Trophoblast cell (in vitro differentiated cells and primary cell): ENCODE results near the gene ZBTB40.
A peak's percentile ranks its signal among the peaks of the same experiment; 100 is the strongest.

ENCODE experiments used
- DNase-seq, 2 donors: peaks; one replicate each; pipeline ENCODE4 v3.0.0-alpha.2; 2016
- H2AFZ ChIP-seq: 2 replicates; pipeline ENCODE4 v1.6.1; 2013; ENCODE audit warnings: low read length, moderate library complexity, mild to moderate bottlenecking; ENCODE audit not compliant: insufficient read depth, poor library complexity
- H2AK5ac ChIP-seq: 2 replicates; pipeline ENCODE4 v1.6.1; 2013; ENCODE audit warnings: mild to moderate bottlenecking, low read length
- H2BK120ac ChIP-seq: 2 replicates; pipeline ENCODE4 v1.6.1; 2013; ENCODE audit warnings: low read length, mild to moderate bottlenecking, moderate library complexity; ENCODE audit not compliant: insufficient read depth, poor library complexity
- H2BK12ac ChIP-seq: 2 replicates; pipeline ENCODE4 v1.6.1; 2013; ENCODE audit warnings: mild to moderate bottlenecking, low read length, moderate library complexity
- H2BK5ac ChIP-seq: 2 replicates; pipeline ENCODE4 v1.6.1; 2013; ENCODE audit warnings: low read length, low read depth, moderate library complexity, mild to moderate bottlenecking; ENCODE audit not compliant: poor library complexity
- H3K14ac ChIP-seq: 2 replicates; pipeline ENCODE4 v1.6.1; 2013; ENCODE audit warnings: mild to moderate bottlenecking, low read length
- H3K18ac ChIP-seq: 2 replicates; pipeline ENCODE4 v1.6.1; 2013; ENCODE audit warnings: mild to moderate bottlenecking, low read length
- H3K23ac ChIP-seq: 2 replicates; pipeline ENCODE4 v1.6.1; 2013; ENCODE audit warnings: low read length
- H3K27ac ChIP-seq: 2 replicates; pipeline ENCODE4 v1.5.1; 2013; ENCODE audit warnings: low read depth, mild to moderate bottlenecking, inconsistent platforms, low read length, moderate library complexity
- H3K27me3 ChIP-seq: 2 replicates; pipeline ENCODE4 v1.6.1; 2013; ENCODE audit warnings: inconsistent platforms, mild to moderate bottlenecking, low read length, moderate library complexity; ENCODE audit not compliant: insufficient read depth
- H3K36me3 ChIP-seq, 2 experiments: 1 replicate in 1 of 2; 2 replicates in 1 of 2; pipeline ENCODE4 v1.6.1; 2013; ENCODE audit warnings: low read length in 2 of 2, mild to moderate bottlenecking in 2 of 2, moderate library complexity in 1 of 2; ENCODE audit not compliant: insufficient read depth in 2 of 2, control insufficient read depth in 1 of 2
- H3K4ac ChIP-seq: 2 replicates; pipeline ENCODE4 v1.6.1; 2013; ENCODE audit warnings: low read depth, mild to moderate bottlenecking, low read length, moderate library complexity
- H3K4me1 ChIP-seq, 2 experiments: 1 replicate in 1 of 2; 2 replicates in 1 of 2; pipeline ENCODE4 v1.6.1; 2013; ENCODE audit warnings: low read length in 2 of 2, mild to moderate bottlenecking in 2 of 2, moderate library complexity in 1 of 2; ENCODE audit not compliant: insufficient read depth in 2 of 2, control insufficient read depth in 1 of 2
- H3K4me2 ChIP-seq: 2 replicates; pipeline ENCODE4 v1.6.1; 2013; ENCODE audit warnings: inconsistent platforms, mild to moderate bottlenecking, low read length, moderate library complexity
- H3K4me3 ChIP-seq: 2 replicates; pipeline ENCODE4 v1.5.1; 2013; ENCODE audit warnings: mild to moderate bottlenecking, low read depth, low read length, inconsistent platforms
- H3K79me1 ChIP-seq: one replicate; pipeline ENCODE4 v1.6.1; 2013; ENCODE audit warnings: low read length
- H3K79me2 ChIP-seq: 2 replicates; pipeline ENCODE4 v1.6.1; 2013; ENCODE audit warnings: low read length, mild to moderate bottlenecking; ENCODE audit not compliant: control insufficient read depth, insufficient read depth, poor library complexity
- H3K9ac ChIP-seq: 2 replicates; pipeline ENCODE4 v1.6.1; 2013; ENCODE audit warnings: mild to moderate bottlenecking, low read length
- H3K9me3 ChIP-seq: 2 replicates; pipeline ENCODE4 v1.6.1; 2013; ENCODE audit warnings: low read depth, mild to moderate bottlenecking, control low read depth, inconsistent platforms, low read length; ENCODE audit not compliant: insufficient read depth
- H4K12ac ChIP-seq: 2 replicates; pipeline ENCODE4 v1.6.1; 2013; ENCODE audit warnings: low read depth, mild to moderate bottlenecking, low read length, moderate library complexity
- H4K8ac ChIP-seq: 2 replicates; pipeline ENCODE4 v1.6.1; 2013; ENCODE audit warnings: low read depth, mild to moderate bottlenecking, low read length, moderate library complexity
- H4K91ac ChIP-seq: one replicate; pipeline ENCODE4 v1.6.1; 2013; ENCODE audit warnings: low read depth, mild to moderate bottlenecking, low read length, moderate library complexity
- WGBS: extraction: QIAGEN DNeasy Blood & Tissue Kit; methylation state at CpG from one replicate; pipeline ENCODE4 v1.1.7; 2013; ENCODE audit warnings: missing lambda C conversion rate; ENCODE audit not compliant: insufficient read length, insufficient coverage; ENCODE audit errors: extremely low coverage; 5-methylcytosine and 5-hydroxymethylcytosine counted together

The ZBTB40 gene

DNA sequence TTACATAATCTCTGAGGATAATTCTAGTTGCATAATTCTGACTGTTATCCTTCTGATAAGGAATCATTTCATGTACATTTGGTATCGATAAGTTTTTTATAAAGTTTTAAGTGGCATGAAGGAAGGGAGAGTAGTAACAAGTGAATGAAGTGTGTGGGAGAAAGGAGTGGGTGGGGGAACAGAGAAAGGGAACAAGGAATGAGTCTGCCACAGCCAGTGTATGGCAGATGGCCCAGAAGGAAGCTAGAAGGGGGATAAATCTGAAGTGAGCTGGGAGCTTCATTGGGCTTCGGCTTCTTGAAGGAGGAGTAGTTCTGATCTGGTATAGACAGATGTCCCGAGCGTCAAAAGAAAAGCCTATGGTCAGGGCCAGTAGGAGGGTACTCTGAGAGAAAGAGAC is 18.6 kb downstream of the ZBTB40 start:
- Histone ChIP-seq H3K4me2 (no peak overlapping the region), H2AFZ (no peak overlapping the region), H3K4me1 (peaks cover 3 to 5% of the 10 kb centered on the region in 2 experiments), H4K12ac (no peak overlapping the region), H3K79me1 (no peaks in the 10 kb centered on the region), H3K14ac (no peak overlapping the region), H3K27ac (no peak overlapping the region), H3K4me3 (no peak overlapping the region), H3K23ac (no peak overlapping the region), H4K91ac (no peak overlapping the region), H3K27me3 (no peaks in the 10 kb centered on the region), H2BK120ac (no peak overlapping the region), H3K9me3 (no peaks in the 10 kb centered on the region), H3K36me3 (no peaks in the 10 kb centered on the region), H3K4ac (no peak overlapping the region), H3K18ac (no peak overlapping the region), H2BK12ac (no peak overlapping the region), H4K8ac (no peak overlapping the region), H2AK5ac (no peak overlapping the region), H3K79me2 (no peaks in the 10 kb centered on the region), H3K9ac (no peak overlapping the region), H2BK5ac (no peak overlapping the region)
- 100% methylated on average over 1 of the region's 4 CpGs for WGBS
- no peak for DNase-seq

DNA sequence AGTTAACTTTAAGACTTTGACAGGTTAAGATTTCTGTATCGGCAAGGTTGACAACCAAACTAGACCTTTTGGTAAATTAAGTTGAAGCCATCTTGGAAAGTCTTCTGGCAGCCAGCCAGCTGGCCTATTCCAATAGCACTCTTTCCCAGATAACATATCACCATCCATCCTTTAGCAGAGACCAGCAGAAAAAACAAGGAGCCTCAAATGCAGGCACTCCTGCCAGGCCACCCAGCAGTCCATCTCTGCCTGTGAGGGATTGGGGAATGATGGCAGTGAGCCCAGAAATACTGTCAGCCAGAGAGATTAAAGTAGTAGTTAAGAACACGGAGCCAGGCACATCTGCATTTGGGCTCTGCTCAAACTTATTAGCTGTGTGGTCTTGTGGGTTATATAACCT is 19.4 kb downstream of the ZBTB40 start:
- Histone ChIP-seq H3K14ac (no peak overlapping the region), H2BK120ac (no peak overlapping the region), H3K18ac (no peak overlapping the region), H3K4me2 (no peak overlapping the region), H2BK12ac (no peak overlapping the region), H4K12ac (no peak overlapping the region), H2BK5ac (no peak overlapping the region), H2AK5ac (no peak overlapping the region), H3K79me1 (peaks cover 1% of the 10 kb centered on the region), H3K23ac (no peak overlapping the region), H3K4ac (no peak overlapping the region), H3K9me3 (no peaks in the 10 kb centered on the region), H3K27ac (no peak overlapping the region), H3K79me2 (no peaks in the 10 kb centered on the region), H3K4me1 (peaks cover 3 to 5% of the 10 kb centered on the region in 2 experiments), H2AFZ (no peak overlapping the region), H3K27me3 (no peaks in the 10 kb centered on the region), H3K4me3 (no peak overlapping the region), H3K9ac (no peak overlapping the region), H4K91ac (no peak overlapping the region), H4K8ac (no peak overlapping the region), H3K36me3 (no peaks in the 10 kb centered on the region)
- no peak for DNase-seq
- no CpG with 5 or more reads among the region's 2 CpGs for WGBS

DNA sequence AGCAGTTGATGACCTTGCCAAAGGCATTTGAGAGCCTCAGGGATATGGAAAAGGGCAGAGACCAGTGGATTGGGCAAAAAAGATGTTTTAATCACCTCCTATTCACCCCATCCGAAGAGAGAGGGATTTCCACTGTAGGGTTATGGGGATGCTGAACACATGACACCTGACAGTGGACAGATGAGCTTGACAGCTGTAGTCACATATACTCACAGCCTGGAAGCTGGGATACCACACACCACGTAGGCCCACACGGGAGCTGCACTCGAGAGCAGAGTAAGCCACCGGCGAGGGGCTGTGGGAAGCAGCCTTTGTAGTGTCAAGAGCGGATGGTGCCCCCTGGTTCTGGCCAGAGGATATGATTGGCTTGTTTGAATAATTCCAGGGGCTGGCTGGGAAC is 20.0 kb downstream of the ZBTB40 start:
- H2BK5ac ChIP-seq = no peak overlapping the region
- no peak overlapping the region for H3K9ac ChIP-seq
- WGBS = no CpG with 5 or more reads among the region's 7 CpGs
- H4K12ac ChIP-seq = no peak overlapping the region
- H2AFZ ChIP-seq = no peak overlapping the region
- no peak overlapping the region for H3K14ac ChIP-seq
- H3K79me1 ChIP-seq = peaks cover 1% of the 10 kb centered on the region
- H3K27ac ChIP-seq = no peak overlapping the region
- no peaks in the 10 kb centered on the region for H3K27me3 ChIP-seq
- H3K23ac ChIP-seq = no peak overlapping the region
- H4K8ac ChIP-seq = no peak overlapping the region
- no peaks in the 10 kb centered on the region for H3K36me3 ChIP-seq
- no peaks in the 10 kb centered on the region for H3K9me3 ChIP-seq
- H3K4ac ChIP-seq = no peak overlapping the region
- H3K4me3 ChIP-seq = no peak overlapping the region
- H3K79me2 ChIP-seq = no peaks in the 10 kb centered on the region
- no peak overlapping the region for H2AK5ac ChIP-seq
- H2BK120ac ChIP-seq = no peak overlapping the region
- DNase-seq = no peak
- H4K91ac ChIP-seq = no peak overlapping the region
- no peak overlapping the region for H3K4me2 ChIP-seq
- H3K18ac ChIP-seq = peak overlapping the region; percentile 47
- peaks cover 3 to 5% of the 10 kb centered on the region in 2 experiments for H3K4me1 ChIP-seq
- H2BK12ac ChIP-seq = no peak overlapping the region

DNA sequence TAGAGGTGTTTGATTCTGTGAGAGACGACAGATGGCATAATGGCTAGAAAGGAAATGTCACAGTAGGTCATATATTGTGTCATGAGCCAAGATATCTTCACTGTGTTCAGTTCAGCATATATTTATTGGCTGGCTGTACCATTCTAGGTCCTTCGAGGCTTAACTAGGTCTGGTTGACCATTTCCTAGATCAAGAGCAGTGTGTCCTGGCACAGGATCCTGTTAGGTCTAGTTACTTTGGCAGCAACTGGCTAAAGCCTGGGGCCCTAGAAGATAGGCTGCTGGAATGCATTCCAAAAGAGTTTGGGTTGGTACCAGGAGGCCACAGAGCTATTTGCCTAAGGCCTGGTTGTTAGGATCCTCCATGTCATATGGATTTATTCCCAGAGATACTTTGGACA is 20.9 kb downstream of the ZBTB40 start:
- Histone ChIP-seq H3K36me3 (no peaks in the 10 kb centered on the region), H3K4me1 (peaks cover 3 to 5% of the 10 kb centered on the region in 2 experiments), H3K79me1 (peaks cover 1% of the 10 kb centered on the region), H3K18ac (no peak overlapping the region), H2BK120ac (no peak overlapping the region), H3K9me3 (no peaks in the 10 kb centered on the region), H3K27me3 (no peaks in the 10 kb centered on the region), H4K91ac (no peak overlapping the region), H3K9ac (no peak overlapping the region), H2BK5ac (no peak overlapping the region), H4K8ac (no peak overlapping the region), H3K4me3 (no peak overlapping the region), H2BK12ac (no peak overlapping the region), H4K12ac (no peak overlapping the region), H3K4me2 (no peak overlapping the region), H3K23ac (no peak overlapping the region), H3K14ac (no peak overlapping the region), H3K79me2 (no peaks in the 10 kb centered on the region), H3K4ac (no peak overlapping the region), H3K27ac (no peak overlapping the region), H2AK5ac (no peak overlapping the region), H2AFZ (no peak overlapping the region)
- WGBS = no CpG with 5 or more reads among the region's 2 CpGs
- peak; percentile 29 to 65 for DNase-seq
